GM10266 (cell line): ENCODE data around the gene FGD2.

Experiments used
- DNase-seq: peaks from one replicate; pipeline ENCODE4 v3.0.0; 2012; ENCODE audit errors: extremely low spot score
- CTCF ChIP-seq: IDR thresholded peaks from 2 replicates; pipeline ENCODE4 v1.5.1; 2012; ENCODE audit warnings: mild to moderate bottlenecking, low read depth; ENCODE audit not compliant: control insufficient read depth, insufficient read depth; ENCODE audit errors: missing control alignments

FGD2 gene

GRCh38 chr6:37048403-37048850 is 43.0 kb downstream of the FGD2 start:
- no peak for TF ChIP-seq CTCF
- DNase-seq = no peak

- DNase-seq = peak; percentile 73
- no peak for TF ChIP-seq CTCF
These were observed 43.6 kb downstream of the FGD2 start for GRCh38 chr6:37048851-37049757.

- no peak for TF ChIP-seq CTCF
- DNase-seq = no peak
These were observed 44.2 kb downstream of the FGD2 start for GRCh38 chr6:37049758-37050044.

GRCh38 chr6:37050045-37050853 is 44.8 kb downstream of the FGD2 start:
- TF ChIP-seq CTCF = no peak
- DNase-seq = peak; percentile 69

GRCh38 chr6:37050854-37051137 is 45.3 kb downstream of the FGD2 start:
- no peak for TF ChIP-seq CTCF
- no peak for DNase-seq

- TF ChIP-seq CTCF = peak; percentile 88
- peak; percentile 71 for DNase-seq
These were observed 45.9 kb downstream of the FGD2 start for GRCh38 chr6:37051138-37052026.
